HUES64 (cell line): ENCODE measurements around the gene PSMD12.
"Not testable (repeated sequence)": the region's sequence is repeated elsewhere in the genome, so short reads cannot be mapped to it uniquely, and the experiment has no call there.

Source experiments
- H3K27ac ChIP-seq: 2 replicates; pipeline ENCODE4 v1.7.0; 2013; ENCODE audit warnings: low read depth, low read length, inconsistent platforms
- H3K27me3 ChIP-seq: 2 replicates; pipeline ENCODE4 v1.6.1; 2013; ENCODE audit warnings: mild to moderate bottlenecking, low read length; ENCODE audit not compliant: insufficient read depth
- H3K36me3 ChIP-seq: 2 replicates; pipeline ENCODE4 v1.6.1; 2013; ENCODE audit warnings: mild to moderate bottlenecking, low read length; ENCODE audit not compliant: insufficient read depth
- H3K4me1 ChIP-seq: 2 replicates; pipeline ENCODE4 v1.6.1; 2013; ENCODE audit warnings: mild to moderate bottlenecking, low read length, moderate library complexity; ENCODE audit not compliant: insufficient read depth
- H3K4me3 ChIP-seq: 2 replicates; pipeline ENCODE4 v1.5.1; 2013; ENCODE audit warnings: mild to moderate bottlenecking, low read length, moderate library complexity
- H3K9ac ChIP-seq: 2 replicates; pipeline ENCODE4 v1.6.1; 2013; ENCODE audit warnings: mild to moderate bottlenecking, low read depth, low read length
- H3K9me3 ChIP-seq: 2 replicates; pipeline ENCODE4 v1.6.1; 2013; ENCODE audit warnings: low read depth, low read length; ENCODE audit not compliant: insufficient read depth
- WGBS: fragments of 150-250, 120-280 bp; methylation state at CpG from one replicate; pipeline ENCODE4 v1.1.7; 2013; ENCODE audit warnings: missing lambda C conversion rate; 5-methylcytosine and 5-hydroxymethylcytosine counted together

PSMD12 gene

GRCh38 chr17:67353929-67354574, 12.3 kb downstream of the PSMD12 start:
- H3K27me3 ChIP-seq: no peaks in the 10 kb centered on the region
- WGBS: 83% methylated on average over 7 of the region's 8 CpGs
- no peak overlapping the region for H3K9ac ChIP-seq
- no peak overlapping the region for H3K4me3 ChIP-seq
- H3K36me3 ChIP-seq: peaks cover 95% of the 10 kb centered on the region
- no peaks in the 10 kb centered on the region for H3K9me3 ChIP-seq
- H3K4me1 ChIP-seq: no peaks in the 10 kb centered on the region
- no peak overlapping the region for H3K27ac ChIP-seq

- no peak overlapping the region for H3K4me3 ChIP-seq
- H3K36me3 ChIP-seq: peaks cover 96% of the 10 kb centered on the region
- 95% methylated on average over 10 of the region's 10 CpGs for WGBS
- no peaks in the 10 kb centered on the region for H3K4me1 ChIP-seq
- no peak overlapping the region for H3K27ac ChIP-seq
- no peaks in the 10 kb centered on the region for H3K27me3 ChIP-seq
- H3K9me3 ChIP-seq: no peaks in the 10 kb centered on the region
- H3K9ac ChIP-seq: no peak overlapping the region
These were observed 13.2 kb downstream of the PSMD12 start for GRCh38 chr17:67353161-67353560.

DNA sequence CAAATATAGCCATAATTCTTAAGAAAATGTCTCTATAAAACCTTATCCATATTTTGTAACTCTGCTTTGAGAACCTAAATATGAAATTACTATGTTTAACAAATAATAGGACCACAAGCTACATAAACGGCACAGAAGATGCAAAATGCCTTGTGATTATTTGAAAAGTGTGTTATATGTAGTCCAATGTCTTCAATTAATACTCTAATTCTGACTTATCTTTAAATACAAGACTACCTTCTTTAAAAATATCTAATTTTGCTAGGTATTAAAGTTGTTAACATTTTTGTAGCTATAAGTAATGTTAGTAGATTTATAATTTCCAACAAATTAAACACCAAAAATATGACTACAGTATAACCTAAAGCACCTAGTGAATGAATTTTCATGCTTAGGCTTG, 17.0 kb downstream of the PSMD12 start:
- peaks cover 95% of the 10 kb centered on the region for H3K36me3 ChIP-seq
- no peaks in the 10 kb centered on the region for H3K27me3 ChIP-seq
- H3K4me1 ChIP-seq: no peaks in the 10 kb centered on the region
- no peaks in the 10 kb centered on the region for H3K9me3 ChIP-seq
- H3K9ac ChIP-seq: no peak overlapping the region
- no CpG with 5 or more reads among the region's 1 CpG for WGBS
- H3K4me3 ChIP-seq: no peak overlapping the region
- H3K27ac ChIP-seq: no peak overlapping the region

- H3K27me3 ChIP-seq: no peaks in the 10 kb centered on the region
- H3K4me1 ChIP-seq: no peaks in the 10 kb centered on the region
- H3K27ac ChIP-seq: no peak overlapping the region
- no peak overlapping the region for H3K4me3 ChIP-seq
- no peak overlapping the region for H3K9ac ChIP-seq
- peaks cover 93% of the 10 kb centered on the region for H3K36me3 ChIP-seq
- H3K9me3 ChIP-seq: no peaks in the 10 kb centered on the region
- 98% methylated on average over 2 of the region's 3 CpGs for WGBS
These were observed 18.6 kb downstream of the PSMD12 start for GRCh38 chr17:67347826-67348225.

DNA sequence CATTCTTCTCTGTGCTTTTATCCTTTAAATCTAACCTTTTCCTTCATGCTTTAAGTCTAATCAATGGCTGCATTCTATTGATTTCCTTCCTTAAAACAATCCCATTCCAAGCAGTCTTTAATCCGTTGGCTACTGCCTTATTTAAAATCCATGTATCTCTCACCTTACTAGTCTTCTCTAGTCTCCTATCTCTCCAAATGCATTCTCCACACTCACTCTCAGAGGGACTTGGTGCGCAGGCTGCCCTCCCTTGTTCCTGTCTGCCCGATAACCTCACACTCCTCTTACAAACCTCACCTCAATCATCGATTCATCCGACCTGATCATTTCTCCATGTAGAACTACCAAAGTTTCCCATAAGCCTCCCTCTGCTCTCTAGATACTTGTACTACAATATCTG, 23.1 kb downstream of the PSMD12 start:
- peaks cover 87% of the 10 kb centered on the region for H3K36me3 ChIP-seq
- H3K4me3 ChIP-seq: no peak overlapping the region
- no peak overlapping the region for H3K9ac ChIP-seq
- WGBS: 98% methylated on average over 5 of the region's 5 CpGs
- no peaks in the 10 kb centered on the region for H3K4me1 ChIP-seq
- no peaks in the 10 kb centered on the region for H3K27me3 ChIP-seq
- H3K27ac ChIP-seq: no peak overlapping the region
- H3K9me3 ChIP-seq: no peaks in the 10 kb centered on the region

GRCh38 chr17:67338353-67338752, 28.0 kb downstream of the PSMD12 start:
- not testable (repeated sequence) for H3K9me3 ChIP-seq, H3K9ac ChIP-seq, H3K4me1 ChIP-seq, H3K27ac ChIP-seq, H3K4me3 ChIP-seq, H3K27me3 ChIP-seq
- H3K36me3 ChIP-seq: peaks cover 43% of the 10 kb centered on the region
- 98% methylated on average over 7 of the region's 7 CpGs for WGBS

DNA sequence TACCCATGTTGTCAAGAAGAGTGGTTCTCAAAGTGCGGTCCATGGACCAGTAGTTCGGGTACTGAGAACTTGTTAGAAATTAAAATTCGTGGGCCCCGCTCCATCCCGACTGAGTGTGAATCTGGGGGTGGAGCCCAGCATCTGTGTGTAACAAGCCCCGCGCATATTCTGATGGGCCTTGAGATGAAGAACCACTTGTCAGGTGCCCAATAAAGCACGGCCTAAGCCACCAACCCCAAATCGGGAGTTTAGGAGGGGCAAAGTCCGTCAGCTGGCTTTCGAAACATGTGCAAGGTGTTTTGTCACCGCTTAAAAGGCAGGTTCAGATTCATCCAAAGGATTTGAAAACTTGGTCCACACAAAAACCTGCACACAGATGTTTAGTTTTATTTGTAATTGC, 29.5 kb downstream of the PSMD12 start:
- H3K27ac ChIP-seq: no peak overlapping the region
- no peaks in the 10 kb centered on the region for H3K27me3 ChIP-seq
- H3K36me3 ChIP-seq: peaks cover 28% of the 10 kb centered on the region
- no peaks in the 10 kb centered on the region for H3K9me3 ChIP-seq
- 92% methylated on average over 12 of the region's 12 CpGs for WGBS
- no peak overlapping the region for H3K9ac ChIP-seq
- no peak overlapping the region for H3K4me3 ChIP-seq
- no peaks in the 10 kb centered on the region for H3K4me1 ChIP-seq

GRCh38 chr17:67335245-67335835, 31.0 kb downstream of the PSMD12 start:
- Histone ChIP-seq H3K4me3 (no peak overlapping the region), H3K36me3 (peaks cover 13% of the 10 kb centered on the region), H3K27ac (no peak overlapping the region), H3K27me3 (no peaks in the 10 kb centered on the region), H3K4me1 (no peaks in the 10 kb centered on the region), H3K9ac (no peak overlapping the region), H3K9me3 (no peaks in the 10 kb centered on the region)
- 95% methylated on average over 5 of the region's 5 CpGs for WGBS

DNA sequence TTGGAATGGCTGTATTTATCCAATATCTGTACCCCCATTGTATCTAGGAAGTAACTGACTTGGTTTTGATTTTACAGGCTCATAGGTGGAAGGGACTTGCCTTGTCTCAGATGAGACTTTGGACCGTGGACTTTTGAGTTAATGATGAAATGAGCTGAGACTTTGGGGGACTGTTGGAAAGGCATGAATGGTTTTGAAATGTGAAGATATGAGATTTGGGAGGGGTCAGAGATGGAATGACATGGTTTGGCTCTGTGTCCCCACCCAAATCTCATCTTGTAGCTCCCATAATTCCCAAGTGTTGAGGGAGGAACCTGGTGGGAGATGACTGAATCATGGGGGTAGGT, 34.2 kb downstream of the PSMD12 start:
- H3K4me1 ChIP-seq, H3K27ac ChIP-seq, H3K4me3 ChIP-seq, H3K27me3 ChIP-seq, H3K9me3 ChIP-seq, H3K36me3 ChIP-seq, H3K9ac ChIP-seq: not testable (repeated sequence)
- WGBS: 91% methylated on average over 1 of the region's 1 CpG

DNA sequence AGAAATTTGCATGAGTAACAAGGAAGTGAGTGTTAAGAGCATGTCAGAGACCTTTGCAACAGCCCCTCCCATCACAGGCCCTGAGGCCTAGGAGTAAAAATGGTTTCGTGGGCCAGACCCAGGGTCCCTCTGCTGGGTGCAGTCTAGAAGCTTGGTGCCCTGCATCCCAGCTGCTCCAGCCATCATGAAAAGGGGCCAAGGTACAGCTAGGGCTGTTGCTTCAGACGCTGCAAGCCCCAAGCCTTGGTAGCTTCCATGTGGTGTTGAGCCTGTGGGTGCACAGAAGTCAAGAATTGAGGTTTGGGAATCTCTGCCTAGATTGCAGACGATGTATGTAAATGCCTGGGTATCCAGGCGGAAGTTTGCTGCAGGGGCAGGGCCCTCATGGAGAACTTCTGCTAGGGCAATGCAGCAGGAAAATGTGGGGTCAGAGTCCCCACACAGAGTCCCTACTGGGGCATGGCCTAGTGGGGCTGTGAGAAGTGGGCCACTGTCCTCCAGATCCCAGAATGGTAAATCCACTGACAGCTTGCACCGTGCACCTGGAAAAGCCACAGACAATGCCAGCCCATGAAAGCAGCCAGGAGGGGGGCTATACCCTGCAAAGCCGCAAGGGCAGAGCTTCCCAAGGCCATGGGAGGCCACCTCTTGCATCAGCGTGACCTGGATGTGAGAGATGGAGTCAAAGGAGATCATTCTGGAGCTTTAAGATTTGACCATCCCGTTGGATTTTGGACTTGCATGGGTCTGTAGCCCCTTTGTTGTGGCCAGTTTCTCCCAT, 34.8 kb downstream of the PSMD12 start:
- not testable (repeated sequence) for H3K4me1 ChIP-seq, H3K4me3 ChIP-seq, H3K27me3 ChIP-seq, H3K9ac ChIP-seq, H3K9me3 ChIP-seq, H3K27ac ChIP-seq, H3K36me3 ChIP-seq
- 95% methylated on average over 8 of the region's 8 CpGs for WGBS

- no peaks in the 10 kb centered on the region for H3K4me1 ChIP-seq
- no peaks in the 10 kb centered on the region for H3K27me3 ChIP-seq
- H3K36me3 ChIP-seq: no peaks in the 10 kb centered on the region
- no peak overlapping the region for H3K27ac ChIP-seq
- no peaks in the 10 kb centered on the region for H3K9me3 ChIP-seq
- no peak overlapping the region for H3K4me3 ChIP-seq
- H3K9ac ChIP-seq: no peak overlapping the region
- 96% methylated on average over 2 of the region's 3 CpGs for WGBS
These were observed 38.4 kb downstream of the PSMD12 start for GRCh38 chr17:67328026-67328425.
